Measurements from ENCODE around the gene TTN. TPM values are rescaled to one million over a fixed set of nuclear protein-coding genes. Genes with fewer than 3 reads are reported as not detected.

The TTN gene
- total and polyA plus RNA-seq, 2 donors (not counting 1 experiment from before 2014, with no cell fraction given): 1.7 to 46.4 TPM

- Histone ChIP-seq H2AFZ (ENCODE audit: insufficient read depth, low read depth, low read length, poor library complexity, severe bottlenecking) (no peak overlapping the region), H3K9ac (ENCODE audit: low read length) (no peak overlapping the region), H3K9me3 (ENCODE audit: control extremely low read depth in 1 of 3, control insufficient read depth in 2 of 3, insufficient read depth in 1 of 3, low read length in 2 of 3) (no peaks in the 10 kb centered on the region), H3K4me3 (ENCODE audit: control extremely low read depth in 1 of 5, extremely low read depth in 1 of 5, insufficient read depth in 1 of 5, low read depth in 2 of 5, low read length in 4 of 5) (no peak overlapping the region), H3K36me3 (replicated peaks in 1 of 2; ENCODE audit: control extremely low read depth in 1 of 2, control insufficient read depth in 1 of 2, extremely low read depth in 1 of 2, insufficient read depth in 2 of 2, low read length in 1 of 2) (peaks cover 1 to 3% of the 10 kb centered on the region in 2 experiments), H3K4me1 (ENCODE audit: control insufficient read depth in 2 of 2, insufficient read depth in 2 of 2, low read length in 2 of 2) (no peaks in the 10 kb centered on the region), H3K27ac (ENCODE audit: low read length in 2 of 2) (no peak overlapping the region), H4K20me1 (ENCODE audit: control insufficient read depth, insufficient read depth, low read length, poor library complexity, severe bottlenecking) (no peaks in the 10 kb centered on the region), H3K4me2 (replicated peaks; ENCODE audit: low read depth, low read length, poor library complexity, severe bottlenecking) (no peak overlapping the region), H3K27me3 (replicated peaks in 1 of 4; ENCODE audit: control extremely low read depth in 1 of 4, control insufficient read depth in 3 of 4, insufficient read depth in 4 of 4, low read length in 3 of 4) (no peaks in the 10 kb centered on the region), H3K79me2 (ENCODE audit: control insufficient read depth, insufficient read depth, low read length) (no peaks in the 10 kb centered on the region)
- H3K4me3 Mint-ChIP-seq: no peak overlapping the region
- DNase-seq: no peak
- H3K9me3 Mint-ChIP-seq (ENCODE audit: insufficient read depth): no peaks in the 10 kb centered on the region
- no peak overlapping the region for H3K27ac Mint-ChIP-seq
- intact Hi-C loops (cut with micrococcal nuclease): no loop called here
- ChIA-PET POLR2A (no interaction called here), CTCF (interaction anchor here (0.7 to 1.0 kb wide), 2 partner anchors 12 to 681 kb away, joined by 3 read pairs; no protein-coding TSS in a partner anchor)
- peak; percentile 21 for ATAC-seq (ENCODE audit: low read depth)
- no peaks in the 10 kb centered on the region for H3K27me3 Mint-ChIP-seq
- TF ChIP-seq, protein P1, sequence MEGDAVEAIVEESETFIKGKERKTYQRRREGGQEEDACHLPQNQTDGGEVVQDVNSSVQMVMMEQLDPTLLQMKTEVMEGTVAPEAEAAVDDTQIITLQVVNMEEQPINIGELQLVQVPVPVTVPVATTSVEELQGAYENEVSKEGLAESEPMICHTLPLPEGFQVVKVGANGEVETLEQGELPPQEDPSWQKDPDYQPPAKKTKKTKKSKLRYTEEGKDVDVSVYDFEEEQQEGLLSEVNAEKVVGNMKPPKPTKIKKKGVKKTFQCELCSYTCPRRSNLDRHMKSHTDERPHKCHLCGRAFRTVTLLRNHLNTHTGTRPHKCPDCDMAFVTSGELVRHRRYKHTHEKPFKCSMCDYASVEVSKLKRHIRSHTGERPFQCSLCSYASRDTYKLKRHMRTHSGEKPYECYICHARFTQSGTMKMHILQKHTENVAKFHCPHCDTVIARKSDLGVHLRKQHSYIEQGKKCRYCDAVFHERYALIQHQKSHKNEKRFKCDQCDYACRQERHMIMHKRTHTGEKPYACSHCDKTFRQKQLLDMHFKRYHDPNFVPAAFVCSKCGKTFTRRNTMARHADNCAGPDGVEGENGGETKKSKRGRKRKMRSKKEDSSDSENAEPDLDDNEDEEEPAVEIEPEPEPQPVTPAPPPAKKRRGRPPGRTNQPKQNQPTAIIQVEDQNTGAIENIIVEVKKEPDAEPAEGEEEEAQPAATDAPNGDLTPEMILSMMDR (IDR thresholded peaks at IDR 0.05): peak; percentile 72
- no peak for TF ChIP-seq EZH2 (IDR thresholded peaks at IDR 0.05; ENCODE audit: borderline replicate concordance, insufficient read depth, low read depth, low read length, poor library complexity, severe bottlenecking)
- no CpG with 5 or more reads among the region's 3 CpGs for WGBS (ENCODE audit: insufficient coverage)
- H3K4me1 Mint-ChIP-seq: no peaks in the 10 kb centered on the region
These were observed 2.4 kb downstream of the TTN start for GRCh38 chr2:178804791-178805190.

GRCh38 chr2:178800510-178800909, 6.7 kb downstream of the TTN start:
- H3K27me3 Mint-ChIP-seq: no peaks in the 10 kb centered on the region
- Histone ChIP-seq H3K9me3 (ENCODE audit: control extremely low read depth in 1 of 3, control insufficient read depth in 2 of 3, insufficient read depth in 1 of 3, low read length in 2 of 3) (no peaks in the 10 kb centered on the region), H4K20me1 (ENCODE audit: control insufficient read depth, insufficient read depth, low read length, poor library complexity, severe bottlenecking) (no peaks in the 10 kb centered on the region), H3K4me2 (replicated peaks; ENCODE audit: low read depth, low read length, poor library complexity, severe bottlenecking) (no peak overlapping the region), H3K4me3 (ENCODE audit: control extremely low read depth in 1 of 5, extremely low read depth in 1 of 5, insufficient read depth in 1 of 5, low read depth in 2 of 5, low read length in 4 of 5) (no peak overlapping the region), H3K27ac (ENCODE audit: low read length in 2 of 2) (no peak overlapping the region), H3K4me1 (ENCODE audit: control insufficient read depth in 2 of 2, insufficient read depth in 2 of 2, low read length in 2 of 2) (no peaks in the 10 kb centered on the region), H2AFZ (ENCODE audit: insufficient read depth, low read depth, low read length, poor library complexity, severe bottlenecking) (no peak overlapping the region), H3K79me2 (ENCODE audit: control insufficient read depth, insufficient read depth, low read length) (no peaks in the 10 kb centered on the region), H3K9ac (ENCODE audit: low read length) (no peak overlapping the region), H3K27me3 (replicated peaks in 1 of 4; ENCODE audit: control extremely low read depth in 1 of 4, control insufficient read depth in 3 of 4, insufficient read depth in 4 of 4, low read length in 3 of 4) (no peaks in the 10 kb centered on the region), H3K36me3 (replicated peaks in 1 of 2; ENCODE audit: control extremely low read depth in 1 of 2, control insufficient read depth in 1 of 2, extremely low read depth in 1 of 2, insufficient read depth in 2 of 2, low read length in 1 of 2) (peaks cover 1 to 3% of the 10 kb centered on the region in 2 experiments)
- no peaks in the 10 kb centered on the region for H3K4me1 Mint-ChIP-seq
- no peaks in the 10 kb centered on the region for H3K9me3 Mint-ChIP-seq (ENCODE audit: insufficient read depth)
- ATAC-seq (ENCODE audit: low read depth) (no peak), DNase-seq (no peak)
- H3K4me3 Mint-ChIP-seq: no peak overlapping the region
- POLR2A ChIA-PET: no interaction called here
- H3K27ac Mint-ChIP-seq: no peak overlapping the region
- CTCF ChIA-PET: interaction anchor here (1.5 kb wide), 1 partner anchor 329 kb away, joined by 5 read pairs; no protein-coding TSS in a partner anchor
- 100% methylated on average over 6 of the region's 7 CpGs for WGBS (ENCODE audit: insufficient coverage)
- TF ChIP-seq, protein P1 (IDR thresholded peaks at IDR 0.05): no peak
- no peak for TF ChIP-seq EZH2 (IDR thresholded peaks at IDR 0.05; ENCODE audit: borderline replicate concordance, insufficient read depth, low read depth, low read length, poor library complexity, severe bottlenecking)
- intact Hi-C loops (cut with micrococcal nuclease): no loop called here

Measured in B cell (primary cell).